Measurements from ENCODE around the gene EXTL1. TPM values are rescaled to one million over a fixed set of nuclear protein-coding genes. Genes with fewer than 3 reads are reported as not detected.

EXTL1 gene
- 1 to 10 TPM in 1 of 2 donors, not detected in 1; 1.6 TPM for total RNA-seq

GRCh38 chr1:26021647-26022403 is at the start of gene EXTL1:
Gene EXTL1 (plus strand): TSS chr1:26021775. CDS start chr1:26022647, 872 bp downstream.
- Histone ChIP-seq H3K9me3 (no peaks in the 10 kb centered on the region), H3K27me3 (replicated peaks; ENCODE audit: insufficient read depth) (no peaks in the 10 kb centered on the region), H3K4me1 (ENCODE audit: control insufficient read depth in 1 of 2, low read depth in 2 of 2) (peaks cover 6 to 30% of the 10 kb centered on the region in 2 donors), H3K27ac (no peak within 1 kb of the TSS), H3K36me3 (no peaks in the 10 kb centered on the region), H3K4me3 (peak within 1 kb of the TSS; percentile 42)
- DNase-seq (ENCODE audit: low spot score) (no peak), ATAC-seq (ENCODE audit: insufficient number of reproducible peaks, low FRiP score, low read depth) (no peak)
- TF ChIP-seq CTCF (IDR thresholded peaks at IDR 0.05): no peak

GRCh38 chr1:25971811-25972180 is 49.8 kb upstream of the EXTL1 start:
- H3K27me3 ChIP-seq (replicated peaks; ENCODE audit: insufficient read depth): no peaks in the 10 kb centered on the region
- no peak for ATAC-seq (ENCODE audit: insufficient number of reproducible peaks, low FRiP score, low read depth)

GRCh38 chr1:25973610-25974321 is 47.8 kb upstream of the EXTL1 start:
- Histone ChIP-seq H3K4me1 (ENCODE audit: control insufficient read depth in 1 of 2, low read depth in 2 of 2) (no peaks in the 10 kb centered on the region), H3K27ac (no peak overlapping the region), H3K27me3 (replicated peaks; ENCODE audit: insufficient read depth) (no peaks in the 10 kb centered on the region), H3K4me3 (no peak overlapping the region), H3K9me3 (no peaks in the 10 kb centered on the region), H3K36me3 (peaks cover 12% of the 10 kb centered on the region)
- TF ChIP-seq CTCF (IDR thresholded peaks at IDR 0.05): no peak
- ATAC-seq (ENCODE audit: insufficient number of reproducible peaks, low FRiP score, low read depth) (no peak), DNase-seq (ENCODE audit: low spot score) (no peak)

More at GRCh38 chr1:25971811-25972180, 49.8 kb upstream of the EXTL1 start:
- H3K36me3 ChIP-seq: peaks cover 16% of the 10 kb centered on the region
- H3K9me3 ChIP-seq: no peaks in the 10 kb centered on the region
- H3K27ac ChIP-seq: no peak overlapping the region
- no peak for TF ChIP-seq CTCF (IDR thresholded peaks at IDR 0.05)
- no peaks in the 10 kb centered on the region for H3K4me1 ChIP-seq (ENCODE audit: control insufficient read depth in 1 of 2, low read depth in 2 of 2)
- DNase-seq (ENCODE audit: low spot score): no peak
- no peak overlapping the region for H3K4me3 ChIP-seq

GRCh38 chr1:25977801-25978200 is 43.8 kb upstream of the EXTL1 start:
- Histone ChIP-seq H3K4me3 (no peak overlapping the region), H3K9me3 (no peaks in the 10 kb centered on the region), H3K27me3 (replicated peaks; ENCODE audit: insufficient read depth) (no peaks in the 10 kb centered on the region), H3K36me3 (peaks cover 16% of the 10 kb centered on the region), H3K4me1 (ENCODE audit: control insufficient read depth in 1 of 2, low read depth in 2 of 2) (no peaks in the 10 kb centered on the region), H3K27ac (no peak overlapping the region)
- TF ChIP-seq CTCF (IDR thresholded peaks at IDR 0.05): no peak
- no peak for ATAC-seq (ENCODE audit: insufficient number of reproducible peaks, low FRiP score, low read depth)
- DNase-seq (ENCODE audit: low spot score): no peak

GRCh38 chr1:25978403-25978802 is 43.2 kb upstream of the EXTL1 start:
- Histone ChIP-seq H3K36me3 (peaks cover 20% of the 10 kb centered on the region), H3K9me3 (no peaks in the 10 kb centered on the region), H3K4me3 (no peak overlapping the region), H3K27me3 (replicated peaks; ENCODE audit: insufficient read depth) (no peaks in the 10 kb centered on the region), H3K4me1 (ENCODE audit: control insufficient read depth in 1 of 2, low read depth in 2 of 2) (no peaks in the 10 kb centered on the region), H3K27ac (no peak overlapping the region)
- no peak for ATAC-seq (ENCODE audit: insufficient number of reproducible peaks, low FRiP score, low read depth)
- no peak for TF ChIP-seq CTCF (IDR thresholded peaks at IDR 0.05)
- no peak for DNase-seq (ENCODE audit: low spot score)
